Measurements from ENCODE around the gene TMEM87A. TPM values are rescaled to one million over a fixed set of nuclear protein-coding genes. Genes with fewer than 3 reads are reported as not detected.

TMEM87A gene
- polyA plus RNA-seq, 2 of the 4 experiments (the other 2 are of a cell fraction) = 30.3 to 49.8 TPM

- CTCF ChIA-PET = interaction anchor here (0.6 to 1.2 kb wide), 2 partner anchors 36 to 136 kb away, joined by 3 read pairs; no protein-coding TSS in a partner anchor
- H3K4me3 ChIP-seq = no peak overlapping the region
- WGBS (ENCODE audit: missing lambda C conversion rate) = 94% methylated on average over 8 of the region's 8 CpGs
- DNase-seq (ENCODE audit: low read depth in 1 of 2, low spot score in 1 of 2) (no peak), FAIRE-seq (no peak), ATAC-seq (no peak)
- no peak for TF ChIP-seq USF2 (IDR thresholded peaks at IDR 0.05)
- TF ChIP-seq RNF2 (IDR thresholded peaks at IDR 0.05; ENCODE audit: borderline replicate concordance, low read depth) = no peak
- TF ChIP-seq BHLHE40 (IDR thresholded peaks at IDR 0.05; ENCODE audit: low read depth, low read length) = no peak
- no peak for TF ChIP-seq NR3C1 (IDR thresholded peaks at IDR 0.05)
- TF ChIP-seq HOXB13 (CRISPR knock-in tag; IDR thresholded peaks at IDR 0.05; ENCODE audit: low read depth) = no peak
- no peak for TF ChIP-seq CHD2 (IDR thresholded peaks at IDR 0.05; ENCODE audit: low read length, partially characterized antibody)
- TF ChIP-seq MYC (IDR thresholded peaks at IDR 0.05; ENCODE audit: borderline replicate concordance, low read length) = no peak
- TF ChIP-seq ZSCAN20 (CRISPR knock-in tag; IDR thresholded peaks at IDR 0.05) = no peak
- no peak overlapping the region for H3K4me2 ChIP-seq
- peaks cover 7% of the 10 kb centered on the region; the same call in 1 of the 3 replicates for H3K4me1 ChIP-seq
- no peak overlapping the region for H3K27ac ChIP-seq
- no peaks in the 10 kb centered on the region for H3K9me3 ChIP-seq
- POLR2A ChIA-PET = no interaction called here
Observed at GRCh38 chr15:42191610-42192346, 81.5 kb downstream of the TMEM87A start.

GRCh38 chr15:42190370-42190769 is 82.9 kb downstream of the TMEM87A start:
- no peak overlapping the region for H3K4me2 ChIP-seq
- FAIRE-seq (no peak), DNase-seq (ENCODE audit: low read depth in 1 of 2, low spot score in 1 of 2) (no peak), ATAC-seq (no peak)
- POLR2A ChIA-PET = no interaction called here
- no peak overlapping the region for H3K4me3 ChIP-seq
- H3K27ac ChIP-seq = no peak overlapping the region
- WGBS (ENCODE audit: missing lambda C conversion rate) = 97% methylated on average over 2 of the region's 2 CpGs
- CTCF ChIA-PET = no interaction called here
- no peak for TF ChIP-seq CBX2 (IDR thresholded peaks at IDR 0.05; ENCODE audit: borderline replicate concordance, low read depth)
- no peaks in the 10 kb centered on the region for H3K9me3 ChIP-seq
- peaks cover 7% of the 10 kb centered on the region; the same call in 1 of the 3 replicates for H3K4me1 ChIP-seq

GRCh38 chr15:42185801-42186200 is 87.4 kb downstream of the TMEM87A start:
- no peak for FAIRE-seq

More at GRCh38 chr15:42185801-42186200, 87.4 kb downstream of the TMEM87A start:
- CTCF ChIA-PET = no interaction called here
- TF ChIP-seq FOSB (CRISPR knock-in tag; IDR thresholded peaks at IDR 0.05) (no peak), MAZ (IDR thresholded peaks at IDR 0.05; ENCODE audit: borderline replicate concordance, low read depth, low read length) (no peak), RFX5 (IDR thresholded peaks at IDR 0.05) (no peak), PHF8 (IDR thresholded peaks at IDR 0.05; ENCODE audit: borderline replicate concordance, low read depth) (no peak), ELK1 (IDR thresholded peaks at IDR 0.05; ENCODE audit: low read depth, low read length) (no peak), ZNF302 (CRISPR knock-in tag; IDR thresholded peaks at IDR 0.05) (no peak), HEYL (CRISPR knock-in tag; IDR thresholded peaks at IDR 0.05) (no peak), SREBF2 (IDR thresholded peaks at IDR 0.05) (no peak), CHD2 (IDR thresholded peaks at IDR 0.05; ENCODE audit: low read length, partially characterized antibody) (no peak), PBX3 (IDR thresholded peaks at IDR 0.05) (no peak), RCOR1 (IDR thresholded peaks at IDR 0.05; ENCODE audit: low read depth, low read length) (no peak), JUN (IDR thresholded peaks at IDR 0.05) (no peak), NPAS2 (CRISPR knock-in tag; IDR thresholded peaks at IDR 0.05; ENCODE audit: borderline replicate concordance) (no peak), ESRRA (IDR thresholded peaks at IDR 0.05; ENCODE audit: borderline replicate concordance, low read length) (no peak)
- ATAC-seq = no peak
- WGBS (ENCODE audit: missing lambda C conversion rate) = 88% methylated on average over 1 of the region's 1 CpG
- no peak overlapping the region for H3K4me2 ChIP-seq
- H3K27ac ChIP-seq = no peak overlapping the region
- POLR2A ChIA-PET = no interaction called here
- no peak for DNase-seq (ENCODE audit: low read depth in 1 of 2, low spot score in 1 of 2)
- H3K9me3 ChIP-seq = no peaks in the 10 kb centered on the region
- H3K4me3 ChIP-seq = no peak overlapping the region
- H3K4me1 ChIP-seq = no peaks in the 10 kb centered on the region

Data from A549 (cell line).